Measurements from ENCODE around the gene FAM168A.

The FAM168A gene

DNA sequence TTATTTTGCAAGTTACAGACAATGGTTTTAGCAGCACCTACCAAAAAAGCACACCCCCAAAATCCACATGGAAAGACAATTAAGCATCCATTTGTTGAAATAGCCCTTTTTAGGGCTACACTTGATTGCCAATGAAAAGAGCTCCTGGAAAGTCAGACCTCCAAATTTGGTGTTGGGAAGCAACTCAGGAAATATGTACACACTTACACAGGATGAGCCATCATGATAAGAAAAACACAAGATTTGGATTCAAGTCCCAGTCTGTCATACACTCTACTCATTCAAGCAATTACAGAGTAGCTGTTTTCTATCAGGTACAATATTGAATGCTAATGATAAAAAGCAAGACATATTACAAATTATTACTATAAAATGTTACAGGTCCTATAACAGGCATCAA, 31.5 kb downstream of the FAM168A start:
- H3K36me3 ChIP-seq (ENCODE audit: low read length), result no peaks in the 10 kb centered on the region
- no peak overlapping the region for H3K9ac ChIP-seq (ENCODE audit: low read length)
- H3K9me2 ChIP-seq (replicated peaks; ENCODE audit: insufficient read depth, low read length), result no peaks in the 10 kb centered on the region
- no peak overlapping the region for H3K4me3 ChIP-seq (ENCODE audit: insufficient read depth, low read length, poor library complexity, severe bottlenecking)
- H4K20me1 ChIP-seq (ENCODE audit: low read depth, low read length), result no peaks in the 10 kb centered on the region
- no peaks in the 10 kb centered on the region for H3K9me3 ChIP-seq (ENCODE audit: insufficient read depth, low read length)
- no peaks in the 10 kb centered on the region for H3F3A ChIP-seq (ENCODE audit: insufficient read depth)
- no peak overlapping the region for H3K27ac ChIP-seq (ENCODE audit: low read depth, low read length)
- no peak overlapping the region for H3K4me2 ChIP-seq (ENCODE audit: low read depth, low read length, poor library complexity, severe bottlenecking)
- no peak overlapping the region for H2AFZ ChIP-seq (ENCODE audit: low read depth, low read length, severe bottlenecking)
- no peaks in the 10 kb centered on the region for H3K27me3 ChIP-seq (ENCODE audit: low read length)
- H3K79me2 ChIP-seq (ENCODE audit: insufficient read depth, low read length), result no peaks in the 10 kb centered on the region
- TF ChIP-seq EZH2phosphoT487 (conservative IDR thresholded peaks at IDR 0.05; ENCODE audit: low read length), result no peak
- TF ChIP-seq, protein P1, sequence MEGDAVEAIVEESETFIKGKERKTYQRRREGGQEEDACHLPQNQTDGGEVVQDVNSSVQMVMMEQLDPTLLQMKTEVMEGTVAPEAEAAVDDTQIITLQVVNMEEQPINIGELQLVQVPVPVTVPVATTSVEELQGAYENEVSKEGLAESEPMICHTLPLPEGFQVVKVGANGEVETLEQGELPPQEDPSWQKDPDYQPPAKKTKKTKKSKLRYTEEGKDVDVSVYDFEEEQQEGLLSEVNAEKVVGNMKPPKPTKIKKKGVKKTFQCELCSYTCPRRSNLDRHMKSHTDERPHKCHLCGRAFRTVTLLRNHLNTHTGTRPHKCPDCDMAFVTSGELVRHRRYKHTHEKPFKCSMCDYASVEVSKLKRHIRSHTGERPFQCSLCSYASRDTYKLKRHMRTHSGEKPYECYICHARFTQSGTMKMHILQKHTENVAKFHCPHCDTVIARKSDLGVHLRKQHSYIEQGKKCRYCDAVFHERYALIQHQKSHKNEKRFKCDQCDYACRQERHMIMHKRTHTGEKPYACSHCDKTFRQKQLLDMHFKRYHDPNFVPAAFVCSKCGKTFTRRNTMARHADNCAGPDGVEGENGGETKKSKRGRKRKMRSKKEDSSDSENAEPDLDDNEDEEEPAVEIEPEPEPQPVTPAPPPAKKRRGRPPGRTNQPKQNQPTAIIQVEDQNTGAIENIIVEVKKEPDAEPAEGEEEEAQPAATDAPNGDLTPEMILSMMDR (IDR thresholded peaks at IDR 0.05; ENCODE audit: insufficient read depth, low read length, poor library complexity, severe bottlenecking), result no peak

DNA sequence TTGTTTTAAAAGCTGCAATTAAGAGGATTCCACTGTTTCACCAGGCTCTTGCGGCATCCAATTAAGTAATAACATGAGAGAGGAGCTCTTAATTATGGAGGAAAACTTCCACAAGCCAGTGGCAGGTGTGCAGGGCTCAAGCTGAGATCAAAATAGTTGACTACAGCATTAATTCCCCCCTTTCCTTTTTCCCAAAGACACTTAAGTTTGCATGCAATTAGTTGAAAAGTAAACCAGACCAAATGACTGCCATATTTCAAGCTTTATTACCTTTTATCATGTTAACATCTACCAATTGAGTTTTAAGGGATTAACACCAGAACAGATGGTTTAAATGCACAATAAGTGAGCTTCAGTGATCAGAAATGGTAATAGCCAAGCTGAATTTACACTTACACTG, 32.1 kb downstream of the FAM168A start:
- Histone ChIP-seq H3K4me2 (ENCODE audit: low read depth, low read length, poor library complexity, severe bottlenecking) (no peak overlapping the region), H3K36me3 (ENCODE audit: low read length) (no peaks in the 10 kb centered on the region), H3K27me3 (ENCODE audit: low read length) (no peaks in the 10 kb centered on the region), H3K79me2 (ENCODE audit: insufficient read depth, low read length) (no peaks in the 10 kb centered on the region), H3F3A (ENCODE audit: insufficient read depth) (no peaks in the 10 kb centered on the region), H3K4me3 (ENCODE audit: insufficient read depth, low read length, poor library complexity, severe bottlenecking) (no peak overlapping the region), H3K9me2 (replicated peaks; ENCODE audit: insufficient read depth, low read length) (no peaks in the 10 kb centered on the region), H3K9ac (ENCODE audit: low read length) (no peak overlapping the region), H4K20me1 (ENCODE audit: low read depth, low read length) (no peaks in the 10 kb centered on the region), H3K27ac (ENCODE audit: low read depth, low read length) (no peak overlapping the region), H3K9me3 (ENCODE audit: insufficient read depth, low read length) (no peaks in the 10 kb centered on the region), H2AFZ (ENCODE audit: low read depth, low read length, severe bottlenecking) (no peak overlapping the region)
- TF ChIP-seq, protein P1 (IDR thresholded peaks at IDR 0.05; ENCODE audit: insufficient read depth, low read length, poor library complexity, severe bottlenecking), result no peak
- no peak for TF ChIP-seq EZH2phosphoT487 (conservative IDR thresholded peaks at IDR 0.05; ENCODE audit: low read length)

GRCh38 chr11:73564903-73565302, 33.0 kb downstream of the FAM168A start:
- Histone ChIP-seq H3K4me2 (ENCODE audit: low read depth, low read length, poor library complexity, severe bottlenecking) (no peak overlapping the region), H3K79me2 (ENCODE audit: insufficient read depth, low read length) (no peaks in the 10 kb centered on the region), H3K9me2 (replicated peaks; ENCODE audit: insufficient read depth, low read length) (no peaks in the 10 kb centered on the region), H2AFZ (ENCODE audit: low read depth, low read length, severe bottlenecking) (no peak overlapping the region), H3K9ac (ENCODE audit: low read length) (no peak overlapping the region), H3F3A (ENCODE audit: insufficient read depth) (no peaks in the 10 kb centered on the region), H3K27ac (ENCODE audit: low read depth, low read length) (no peak overlapping the region), H4K20me1 (ENCODE audit: low read depth, low read length) (no peaks in the 10 kb centered on the region), H3K27me3 (ENCODE audit: low read length) (no peaks in the 10 kb centered on the region), H3K36me3 (ENCODE audit: low read length) (no peaks in the 10 kb centered on the region), H3K4me3 (ENCODE audit: insufficient read depth, low read length, poor library complexity, severe bottlenecking) (no peak overlapping the region), H3K9me3 (ENCODE audit: insufficient read depth, low read length) (no peaks in the 10 kb centered on the region)
- TF ChIP-seq, protein P1 (IDR thresholded peaks at IDR 0.05; ENCODE audit: insufficient read depth, low read length, poor library complexity, severe bottlenecking), result no peak
- no peak for TF ChIP-seq EZH2phosphoT487 (conservative IDR thresholded peaks at IDR 0.05; ENCODE audit: low read length)
